ENCODE data around the gene ORM2.

GRCh38 chr9:114304416-114305188 is 25.1 kb upstream of the ORM2 start:
- TF ChIP-seq POLR2AphosphoS5 (IDR thresholded peaks at IDR 0.05) (no peak), CTCF (IDR thresholded peaks at IDR 0.05 in 8 of 11, conservative IDR thresholded peaks at IDR 0.05 in 3 of 11) (no peak)
